NCI-H526 (cell line): Measurements from ENCODE around the gene NFYA.
A peak's percentile ranks its signal among the peaks of the same experiment; 100 is the strongest.
"Not testable (repeated sequence)": the region's sequence is repeated elsewhere in the genome, so short reads cannot be mapped to it uniquely, and the experiment has no call there.

Experiments
- DNase-seq, 2 experiments: peaks; one replicate each; lab custom pipeline; 2025; lab: John Stamatoyannopoulos, UW

The NFYA gene

DNA sequence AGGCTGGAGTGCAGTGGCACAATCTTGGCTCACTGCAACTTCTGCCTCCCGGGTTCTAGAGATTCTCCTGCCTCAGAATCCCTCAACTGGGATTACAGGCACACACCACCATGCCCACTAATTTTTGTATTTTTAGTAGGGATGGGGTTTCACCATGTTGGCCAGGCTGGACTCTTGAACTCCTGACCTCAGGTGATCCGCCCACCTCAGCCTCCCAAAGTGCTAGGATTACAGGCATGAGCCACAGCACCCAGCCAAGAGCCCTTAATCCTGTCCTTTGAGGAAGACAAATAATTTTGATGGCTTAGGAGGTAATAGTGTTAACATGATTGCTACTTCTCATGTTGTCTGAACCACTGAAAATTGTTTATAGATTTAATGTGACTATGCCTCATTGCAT, 42.3 kb downstream of the NFYA start:
- DNase-seq = not testable (repeated sequence)

DNA sequence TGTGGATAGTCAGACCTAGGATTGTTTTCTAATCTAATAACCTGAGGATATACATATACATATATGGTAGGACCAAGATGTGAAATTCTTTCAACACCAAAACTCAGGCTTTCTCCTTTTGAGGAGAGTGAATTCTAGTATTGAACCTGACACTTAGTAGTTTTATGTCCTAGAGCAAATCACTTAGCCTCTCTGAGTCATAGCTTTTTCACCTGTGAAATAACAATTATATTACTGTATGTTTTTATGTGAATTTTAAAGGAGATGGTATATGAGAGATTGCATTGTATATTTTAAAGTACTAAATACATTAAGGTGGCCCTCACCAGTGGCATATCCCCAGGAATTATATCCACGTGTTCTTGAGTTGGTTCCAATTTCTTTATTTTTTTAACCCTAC, 46.7 kb downstream of the NFYA start:
- no peak for DNase-seq

DNA sequence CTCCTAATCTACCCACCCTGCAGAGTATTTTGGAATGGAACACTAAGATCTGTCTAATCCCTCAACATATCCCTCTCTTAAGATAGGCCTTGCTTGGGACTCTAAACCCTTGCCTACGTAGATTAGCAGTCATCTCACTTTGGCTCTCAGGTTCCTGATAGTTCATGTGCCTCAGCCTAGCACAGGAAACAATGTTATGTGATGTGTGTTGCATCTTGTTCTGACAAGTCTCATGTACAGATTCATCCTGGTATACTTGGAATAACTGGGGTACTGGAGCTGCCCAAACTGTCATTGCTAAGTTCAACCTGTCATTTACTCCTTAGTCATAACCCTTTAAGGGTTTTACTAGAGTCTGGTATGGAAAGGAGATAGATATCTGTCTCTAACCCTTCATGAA, 47.3 kb downstream of the NFYA start:
- no peak for DNase-seq

DNA sequence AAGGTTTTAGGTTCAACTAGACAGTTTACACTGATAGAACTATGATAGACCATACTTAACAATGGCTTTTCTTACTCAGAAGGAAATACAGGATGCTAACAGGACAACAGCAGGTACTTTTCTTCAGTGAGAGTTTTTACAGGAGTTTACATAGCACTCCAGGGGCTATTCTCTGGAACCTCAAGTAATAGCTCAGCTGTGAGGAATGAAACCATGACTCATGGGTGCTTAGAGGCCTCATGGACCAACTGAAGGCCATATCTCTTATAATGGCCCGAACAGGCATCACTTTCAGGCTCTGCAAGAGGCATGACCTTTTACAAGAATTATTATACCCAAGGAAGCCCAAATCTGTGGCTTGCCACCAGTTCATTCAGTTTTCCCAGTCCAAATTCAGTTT, 49.6 kb downstream of the NFYA start:
- DNase-seq = no peak

DNA sequence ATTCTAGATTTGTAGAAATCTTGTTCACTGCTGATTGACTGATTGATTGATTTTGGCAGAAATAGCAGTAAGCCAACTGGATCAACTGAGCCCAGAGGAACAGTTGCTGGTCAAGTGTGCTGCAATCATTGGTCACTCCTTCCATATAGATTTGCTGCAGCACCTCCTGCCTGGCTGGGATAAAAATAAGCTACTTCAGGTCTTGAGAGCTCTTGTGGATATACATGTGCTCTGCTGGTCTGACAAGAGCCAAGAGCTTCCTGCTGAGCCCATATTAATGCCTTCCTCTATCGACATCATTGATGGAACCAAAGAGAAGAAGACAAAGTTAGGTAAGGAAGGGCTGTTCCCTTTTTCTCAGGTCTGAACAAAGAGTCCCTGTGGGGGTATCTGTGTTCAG, 50.1 kb downstream of the NFYA start:
- DNase-seq = no peak

DNA sequence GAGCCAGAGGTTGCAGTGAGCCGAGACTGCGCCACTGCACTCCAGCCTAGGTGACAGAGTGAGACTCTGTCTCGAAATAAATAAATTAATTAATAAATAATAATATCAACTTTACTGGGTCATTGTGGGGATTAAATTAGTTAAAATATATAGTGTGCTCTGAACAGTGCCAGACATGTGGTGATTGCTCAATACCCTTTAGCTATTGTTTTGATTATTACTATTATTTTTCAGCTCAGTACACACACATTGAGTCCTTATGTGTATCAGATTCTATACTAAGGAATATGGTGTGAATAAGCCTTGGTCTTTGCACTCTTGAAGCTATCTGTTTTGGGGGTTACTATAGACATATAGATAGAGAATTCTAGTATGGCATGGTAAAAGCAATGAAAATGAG, 52.5 kb downstream of the NFYA start:
- DNase-seq = no peak

DNA sequence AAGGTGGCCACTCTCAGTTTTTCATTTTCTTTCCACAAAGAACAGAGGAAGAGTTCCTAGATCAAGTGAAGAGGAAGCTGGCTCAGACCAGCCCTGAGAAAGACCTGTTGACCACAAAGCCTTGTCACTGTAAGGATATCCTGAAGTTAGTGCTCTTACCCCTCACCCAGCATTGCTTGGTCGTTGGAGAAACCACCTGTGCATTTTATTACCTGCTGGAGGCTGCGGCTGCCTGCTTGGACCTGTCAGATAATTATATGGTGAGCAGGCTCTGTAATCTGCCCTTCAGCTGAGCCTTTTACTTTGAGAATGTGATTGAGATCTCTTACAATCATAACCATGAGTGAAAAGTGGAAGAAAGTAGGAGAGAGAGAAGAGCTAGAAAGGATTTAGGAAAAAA, 59.5 kb downstream of the NFYA start:
- peak; percentile 39 to 68 for DNase-seq

DNA sequence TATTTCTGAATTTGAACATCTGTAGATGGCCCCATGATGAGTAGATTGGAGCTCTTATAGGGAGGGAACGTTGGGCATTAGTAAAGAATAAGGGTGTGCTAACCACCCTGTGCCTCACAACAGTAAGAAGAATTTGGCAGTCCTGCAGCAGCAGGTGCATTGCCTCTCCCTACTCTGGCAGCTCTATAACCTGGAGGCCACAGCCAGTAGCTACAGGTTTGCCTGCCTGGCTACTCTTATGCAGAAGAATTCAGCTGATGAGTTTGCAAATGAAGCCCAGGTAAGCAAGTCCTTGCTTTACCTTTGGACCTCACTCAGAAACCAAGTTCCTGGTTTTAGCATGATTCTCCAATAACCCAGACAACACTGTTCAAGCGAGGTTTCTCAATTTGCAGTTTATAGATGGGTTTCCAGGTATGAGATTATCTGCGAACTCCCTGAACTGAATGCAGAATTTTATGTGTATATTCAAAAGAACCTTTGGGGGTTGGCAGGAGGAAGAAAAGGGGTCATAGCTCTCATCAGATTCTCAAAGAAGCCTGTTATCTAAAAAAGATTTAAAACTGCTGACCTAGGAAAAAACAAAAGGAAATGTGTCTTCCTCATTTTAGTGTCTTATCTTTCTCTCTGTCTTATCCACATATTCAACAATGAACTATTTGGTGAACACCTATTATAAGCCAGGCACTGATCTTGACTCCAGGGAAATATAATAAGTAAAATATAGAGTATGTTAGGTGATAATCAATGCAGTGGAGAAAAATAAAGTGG, 62.5 kb downstream of the NFYA start:
- peak in 1 of 2 experiments; percentile 17 for DNase-seq

DNA sequence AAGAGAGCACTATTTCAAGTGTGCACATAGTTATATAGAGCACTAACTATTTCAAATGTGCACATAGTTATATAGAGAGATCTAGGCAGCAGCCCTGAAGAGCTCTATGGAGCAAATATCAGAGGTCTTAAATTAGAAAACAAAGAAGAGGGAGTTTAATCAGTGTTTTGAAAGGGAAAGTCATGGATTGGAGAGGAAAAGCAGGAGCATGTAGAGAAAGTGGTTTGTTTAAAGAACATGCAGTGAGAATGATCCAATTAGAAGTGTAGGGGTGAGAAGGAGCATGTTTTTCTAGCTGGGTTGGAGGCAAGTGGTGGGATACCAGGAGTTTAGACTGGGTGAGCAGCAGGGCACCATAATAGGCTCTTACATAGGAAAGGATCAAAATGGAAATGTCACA, 64.1 kb downstream of the NFYA start:
- DNase-seq = no peak

DNA sequence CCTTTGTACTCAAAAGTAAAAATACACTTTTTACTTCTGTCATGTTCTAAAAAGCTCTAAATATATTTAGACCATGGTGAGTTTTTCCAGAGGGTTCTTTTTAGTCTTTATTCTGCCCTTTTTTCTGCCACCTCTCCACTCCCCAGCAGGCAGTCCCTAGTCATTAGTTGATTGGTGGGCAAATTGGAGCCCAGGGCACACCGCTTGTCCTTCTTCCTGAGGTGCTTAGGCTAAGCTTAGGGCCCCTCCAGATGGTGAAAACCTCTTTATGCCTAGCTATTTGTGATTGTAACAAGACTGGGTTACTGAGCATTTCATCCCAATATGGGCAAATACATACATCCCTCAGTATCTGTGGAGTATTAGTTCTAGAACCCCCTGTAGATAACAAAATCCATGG, 75.1 kb downstream of the NFYA start:
- DNase-seq = no peak
